AG10803 (cell line): ENCODE data around the gene ANKRD1.
"Not testable (repeated sequence)": the region's sequence is repeated elsewhere in the genome, so short reads cannot be mapped to it uniquely, and the experiment has no call there.

ENCODE experiments used
- DNase-seq: peaks from one replicate; pipeline ENCODE4 v3.0.0; 2010; ENCODE audit warnings: low read depth
- H3K4me3 ChIP-seq: 2 replicates; pipeline ENCODE4 v1.5.1; 2011; ENCODE audit warnings: mild to moderate bottlenecking, low read length, control low read depth
- CTCF ChIP-seq: conservative IDR thresholded peaks from 2 replicates; pipeline ENCODE4 v1.5.1; 2011; ENCODE audit warnings: mild to moderate bottlenecking, low read length, control low read depth, inconsistent platforms

ANKRD1 gene

GRCh38 chr10:90912174-90912573 is 8.7 kb downstream of the ANKRD1 start:
- TF ChIP-seq CTCF, result no peak
- no peak for DNase-seq
- no peak overlapping the region for H3K4me3 ChIP-seq

GRCh38 chr10:90911133-90912051 is 9.5 kb downstream of the ANKRD1 start:
- peak; percentile 74 for DNase-seq
- no peak overlapping the region for H3K4me3 ChIP-seq
- peak; percentile 88 for TF ChIP-seq CTCF

GRCh38 chr10:90906596-90906995 is 14.3 kb downstream of the ANKRD1 start:
- TF ChIP-seq CTCF, result no peak
- no peak for DNase-seq
- no peak overlapping the region for H3K4me3 ChIP-seq

- no peak for TF ChIP-seq CTCF
- no peak overlapping the region for H3K4me3 ChIP-seq
- no peak for DNase-seq
Observed at GRCh38 chr10:90905925-90906324, 15.0 kb downstream of the ANKRD1 start.

- DNase-seq, H3K4me3 ChIP-seq: not testable (repeated sequence)
Observed at GRCh38 chr10:90896916-90897315, 24.0 kb downstream of the ANKRD1 start.

- H3K4me3 ChIP-seq, result no peak overlapping the region
- no peak for TF ChIP-seq CTCF
- DNase-seq, result no peak
Observed at GRCh38 chr10:90893190-90893589, 27.7 kb downstream of the ANKRD1 start.

GRCh38 chr10:90890347-90890746 is 30.5 kb downstream of the ANKRD1 start:
- peak; percentile 21 for DNase-seq
- H3K4me3 ChIP-seq, result no peak overlapping the region
- TF ChIP-seq CTCF, result no peak
